HG03342 (cell line): Measurements from ENCODE around the gene TMA7.
"Not testable (repeated sequence)": the region's sequence is repeated elsewhere in the genome, so short reads cannot be mapped to it uniquely, and the experiment has no call there.

Experiments used
- ATAC-seq: cut with Tn5 transposase; IDR thresholded peaks from one replicate; pipeline ENCODE4 v1.9.1; 2021; ENCODE audit warnings: mild to moderate bottlenecking, moderate library complexity; ENCODE audit not compliant: unreplicated experiment

Gene TMA7

DNA sequence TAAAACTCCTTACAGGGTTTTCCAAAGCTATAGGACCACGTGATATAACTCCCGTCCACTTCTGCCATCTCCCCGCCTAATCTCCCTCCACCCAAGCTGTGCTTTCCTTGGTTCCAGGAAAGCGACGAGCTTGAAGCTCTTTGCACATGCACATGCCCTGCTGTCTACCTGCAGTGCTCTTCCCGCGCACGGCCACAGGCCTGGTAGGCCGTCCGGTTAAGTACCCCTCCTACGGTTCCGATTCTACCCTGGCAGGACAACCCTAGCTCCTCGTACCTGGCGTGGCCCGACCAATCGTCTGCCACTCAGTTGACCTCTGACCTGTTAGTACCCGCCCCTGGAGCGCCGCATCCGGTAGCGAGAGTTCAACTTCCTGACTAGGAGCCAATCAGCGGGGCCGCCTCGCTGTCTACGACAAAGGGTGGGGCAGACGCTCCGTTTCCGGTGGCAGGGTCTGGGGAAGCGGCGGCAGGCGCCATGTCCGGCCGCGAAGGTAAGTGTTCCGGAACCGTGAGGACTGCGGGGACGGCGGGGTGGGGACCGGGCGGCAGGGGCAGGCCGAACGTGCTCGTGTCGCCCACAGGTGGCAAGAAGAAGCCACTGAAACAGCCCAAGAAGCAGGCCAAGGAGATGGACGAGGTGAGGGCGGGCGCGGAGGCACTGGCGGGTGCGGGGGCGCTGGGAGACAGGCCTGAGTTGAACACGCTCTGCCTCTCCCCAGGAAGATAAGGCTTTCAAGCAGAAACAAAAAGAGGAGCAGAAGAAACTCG, at the start of gene TMA7, which contains the start of gene CCDC51:
TMA7 (plus strand) TSS at position 438 of the 770 bp plus-strand sequence; CDS start at position 478, 40 bp downstream.
CCDC51 (minus strand) TSS at position 300 of the 770 bp plus-strand sequence. CDS start 4,991 bp downstream, outside the sequence.
- peak; percentile 96 for ATAC-seq

DNA sequence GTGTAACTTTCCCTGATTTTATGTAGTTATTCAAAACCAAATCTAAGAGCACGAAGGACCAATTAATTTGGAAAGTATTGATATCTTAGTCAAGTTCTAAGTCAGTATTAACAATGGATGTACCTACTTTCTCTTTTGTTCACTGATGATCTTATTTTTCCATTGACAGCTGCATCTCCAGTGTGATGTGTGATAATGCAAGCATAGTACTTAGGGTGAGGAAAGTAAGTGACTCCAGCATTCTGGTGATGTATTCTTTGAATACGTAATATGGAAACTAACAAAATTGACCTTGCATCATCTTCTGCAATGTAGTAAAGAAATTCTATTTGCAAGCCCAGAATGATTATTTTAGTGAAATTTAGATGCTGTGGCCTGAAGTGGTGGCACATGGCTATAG, 45.7 kb upstream of the TMA7 start:
- ATAC-seq: no peak

- no peak for ATAC-seq
Measured at GRCh38 chr3:48395714-48396113, 44.3 kb upstream of the TMA7 start.

DNA sequence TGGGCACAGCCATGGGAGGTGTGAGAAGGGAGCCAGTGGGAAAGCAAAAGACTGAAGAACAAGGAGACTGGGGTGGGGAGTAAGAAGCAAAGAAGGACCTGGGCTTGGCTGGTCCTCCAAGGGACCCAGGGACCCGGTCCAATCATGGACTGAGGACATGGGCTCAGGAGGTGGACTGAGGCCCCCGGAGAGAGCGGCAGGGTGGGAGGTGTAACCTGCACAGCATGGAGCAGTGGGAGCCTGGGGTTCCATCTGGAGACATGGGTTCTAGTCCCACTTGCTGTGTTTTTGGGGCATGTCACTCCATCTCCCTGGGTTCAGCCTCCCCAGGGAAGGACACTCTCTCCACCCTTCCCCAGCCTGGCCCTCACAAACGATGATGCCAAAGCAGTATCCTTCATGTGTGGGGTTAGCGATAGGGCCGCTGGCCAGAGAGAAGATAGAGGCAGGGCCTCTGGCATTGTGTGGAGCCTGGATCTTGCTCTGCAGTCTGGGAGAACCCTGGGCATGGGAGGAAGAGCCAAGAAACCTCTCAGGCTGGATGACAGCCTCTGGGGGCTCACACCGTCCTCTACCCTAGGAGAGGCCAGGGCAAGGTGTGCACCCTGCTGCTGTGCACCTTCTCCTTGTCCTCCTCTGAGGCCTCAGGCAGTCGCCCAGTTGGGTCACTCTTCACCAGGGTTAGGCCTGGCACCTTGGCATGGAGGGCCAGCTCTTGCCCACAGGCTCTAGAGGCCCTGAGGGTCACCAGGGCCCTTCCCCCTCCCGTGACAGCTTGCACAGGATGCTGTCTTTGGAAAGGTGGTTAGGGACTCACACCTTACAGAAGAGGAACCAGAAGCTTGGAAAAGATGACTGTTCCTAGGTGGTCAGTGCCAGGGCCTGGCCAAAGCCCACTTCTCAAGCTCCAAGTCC, 42.0 kb upstream of the TMA7 start:
- ATAC-seq: no peak

DNA sequence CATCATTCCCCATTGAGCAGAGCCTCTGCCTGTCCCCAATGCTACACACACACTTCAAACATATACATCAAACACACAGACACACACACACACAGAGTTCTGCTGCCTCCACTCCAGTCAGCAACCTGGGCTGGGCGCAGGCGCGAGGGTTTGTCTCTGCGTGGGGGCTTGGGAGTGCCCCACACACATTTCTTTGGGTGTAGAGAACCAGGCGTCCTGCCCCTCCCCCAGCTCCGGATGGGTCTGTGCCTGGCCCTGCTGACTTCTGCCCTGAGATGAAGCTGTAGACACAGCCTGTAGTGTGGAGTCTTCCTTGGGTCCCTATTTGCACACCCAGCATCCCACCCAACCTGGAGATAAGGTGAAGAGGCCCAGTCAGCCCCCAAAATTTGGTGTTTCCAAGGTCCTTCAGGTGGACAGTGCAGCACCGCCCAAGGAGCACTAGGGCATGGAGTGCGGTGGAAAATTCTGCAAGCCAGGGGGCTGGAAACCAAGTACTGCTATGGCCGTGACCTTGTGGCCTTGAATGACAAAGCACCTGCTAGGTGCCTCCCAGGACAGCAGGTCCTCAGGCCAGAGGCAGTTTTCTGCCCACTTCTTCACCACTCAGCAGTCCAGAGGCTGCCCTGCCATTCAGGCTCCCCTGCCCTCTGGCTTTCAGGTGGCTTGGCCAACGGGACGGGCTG, 41.2 kb upstream of the TMA7 start:
- ATAC-seq: no peak

GRCh38 chr3:48399387-48400172, 40.5 kb upstream of the TMA7 start:
- ATAC-seq: no peak

- ATAC-seq: no peak
Measured at GRCh38 chr3:48400824-48401433, 39.1 kb upstream of the TMA7 start.

GRCh38 chr3:48401434-48401901, 38.6 kb upstream of the TMA7 start:
- ATAC-seq: not testable (repeated sequence)

GRCh38 chr3:48402281-48402732, 37.8 kb upstream of the TMA7 start:
- ATAC-seq: no peak

- no peak for ATAC-seq
Measured at GRCh38 chr3:48402907-48403306, 37.1 kb upstream of the TMA7 start.

DNA sequence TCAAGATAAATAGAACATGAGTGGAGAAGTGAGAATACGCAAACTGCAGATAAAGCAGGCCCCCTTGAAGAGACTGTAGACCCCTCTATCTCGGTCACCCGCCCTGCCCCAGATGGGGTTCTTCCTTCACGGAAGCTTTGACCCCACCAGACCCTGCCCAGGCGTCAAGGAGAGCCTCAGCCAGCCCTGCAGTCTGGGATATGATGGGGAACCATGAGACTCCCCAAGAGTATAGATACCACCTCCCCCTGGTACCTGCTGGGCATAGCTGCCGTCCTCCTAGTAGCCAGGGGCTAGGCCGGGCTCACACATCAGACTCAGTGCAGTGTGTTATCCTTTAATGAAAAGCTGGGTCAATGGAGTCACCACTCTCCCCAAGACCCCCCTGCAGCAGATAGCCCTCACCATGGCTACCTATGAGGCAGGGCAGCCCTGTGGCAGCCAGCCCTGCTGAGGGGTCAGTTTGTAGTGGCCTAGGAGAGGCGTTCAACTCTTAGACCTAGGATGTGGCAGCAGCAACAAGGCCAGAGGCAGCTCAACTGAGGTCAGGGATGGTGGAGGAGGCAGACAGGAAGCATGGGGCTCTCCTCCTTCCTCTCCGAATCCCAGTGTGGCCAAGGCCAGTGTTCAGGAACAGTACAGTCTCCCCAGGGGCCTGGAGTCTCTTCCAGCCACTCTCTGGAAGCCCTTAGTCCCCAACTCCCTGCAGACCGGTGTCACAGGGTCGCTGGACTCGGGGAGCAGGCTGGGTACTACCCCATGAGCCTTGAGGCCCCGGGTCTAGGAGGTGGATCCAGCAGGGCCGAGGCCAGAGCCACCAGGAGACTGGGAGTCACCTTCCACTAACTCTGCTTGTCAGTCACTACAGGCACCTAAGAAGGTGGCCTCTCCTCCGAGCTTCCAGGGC, 36.3 kb upstream of the TMA7 start:
- ATAC-seq: no peak

DNA sequence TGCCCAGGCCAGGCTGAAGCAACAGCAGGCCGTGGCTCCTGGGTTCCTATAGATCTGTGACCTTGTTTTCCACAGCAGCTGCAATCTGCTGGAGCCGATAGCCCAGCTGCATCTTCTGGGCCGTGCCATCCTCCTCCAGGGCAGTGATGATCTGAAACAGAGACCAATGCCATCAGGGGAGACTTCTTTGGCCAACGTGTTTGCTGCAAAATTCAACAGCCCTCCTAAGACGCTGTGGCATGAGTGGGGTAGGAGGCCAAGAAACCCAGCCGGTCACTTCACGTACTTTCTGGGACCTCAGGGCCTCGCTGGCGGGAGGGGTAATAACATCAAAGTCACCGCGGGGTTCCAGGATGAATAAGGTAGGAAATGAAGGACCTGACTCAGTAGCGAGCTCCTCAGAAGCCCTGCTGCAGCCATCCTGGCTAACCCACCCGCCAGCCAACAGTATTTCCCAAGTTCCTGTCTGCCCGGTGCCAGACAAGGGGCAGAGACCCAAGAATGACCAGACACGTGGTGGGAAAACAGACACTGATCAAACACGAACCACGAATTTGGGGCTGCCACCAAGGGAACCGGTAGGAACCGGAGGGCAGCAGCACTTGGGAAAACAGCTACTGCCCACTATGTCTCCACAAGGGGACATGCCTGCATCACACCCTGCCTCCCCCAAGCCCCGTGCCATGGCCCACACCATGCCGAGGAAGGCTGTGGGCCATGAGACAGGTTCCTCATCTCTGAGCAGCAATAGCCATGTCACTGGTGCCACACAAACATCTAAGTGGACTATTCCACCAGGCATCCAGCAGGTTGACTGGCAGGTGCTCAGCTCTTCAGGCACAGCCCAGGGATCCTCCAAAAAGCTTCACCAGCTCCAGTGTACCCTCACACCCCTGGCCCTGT, 35.4 kb upstream of the TMA7 start:
- ATAC-seq: no peak

DNA sequence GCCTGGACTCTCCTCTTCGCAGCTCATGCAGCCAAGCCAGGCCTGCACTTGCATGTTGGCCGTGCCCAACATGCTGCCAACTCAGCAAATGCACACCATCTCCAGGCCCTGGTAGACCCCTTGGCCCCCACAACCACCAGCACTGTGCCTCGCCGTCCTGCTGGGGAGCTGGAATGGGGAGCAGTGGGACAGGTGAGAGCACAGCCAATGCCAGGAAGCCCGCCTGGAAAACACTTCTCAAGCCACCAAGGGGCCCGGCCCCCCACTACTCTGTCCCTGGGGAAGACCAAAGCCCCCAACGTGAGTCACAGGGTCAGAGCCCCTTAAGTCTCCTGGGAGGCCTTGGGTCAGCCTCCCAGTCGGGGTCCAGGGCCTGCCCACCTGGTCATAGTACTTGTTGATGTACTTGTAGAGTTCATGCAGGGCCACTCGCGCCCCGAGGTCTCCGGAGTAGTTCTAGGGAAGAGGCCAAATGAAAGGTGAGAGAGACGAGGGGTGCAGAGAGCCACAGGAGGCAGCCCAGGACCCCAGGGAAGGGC, 34.6 kb upstream of the TMA7 start:
- ATAC-seq: no peak

DNA sequence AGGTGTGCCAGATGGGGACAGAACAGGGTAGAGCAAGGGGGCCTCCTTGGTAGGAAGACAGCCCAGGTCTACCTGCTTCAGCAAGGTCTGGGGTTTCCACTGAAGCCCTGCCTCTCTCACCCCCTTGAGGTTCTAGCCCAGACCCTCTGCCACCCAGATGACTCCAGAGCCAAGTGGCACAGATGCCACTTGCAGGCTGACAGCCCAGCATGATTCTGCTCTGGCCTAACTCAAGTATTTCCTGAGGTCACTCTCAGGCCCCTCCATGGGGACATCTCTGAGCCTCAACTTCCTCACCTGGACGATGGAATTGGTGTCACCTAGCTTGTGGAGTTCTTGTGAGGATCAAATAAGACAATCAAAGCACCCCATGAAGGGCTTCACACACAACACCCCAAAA, 34.1 kb upstream of the TMA7 start:
- ATAC-seq: no peak

GRCh38 chr3:48406443-48407431, 33.3 kb upstream of the TMA7 start:
- ATAC-seq: no peak

DNA sequence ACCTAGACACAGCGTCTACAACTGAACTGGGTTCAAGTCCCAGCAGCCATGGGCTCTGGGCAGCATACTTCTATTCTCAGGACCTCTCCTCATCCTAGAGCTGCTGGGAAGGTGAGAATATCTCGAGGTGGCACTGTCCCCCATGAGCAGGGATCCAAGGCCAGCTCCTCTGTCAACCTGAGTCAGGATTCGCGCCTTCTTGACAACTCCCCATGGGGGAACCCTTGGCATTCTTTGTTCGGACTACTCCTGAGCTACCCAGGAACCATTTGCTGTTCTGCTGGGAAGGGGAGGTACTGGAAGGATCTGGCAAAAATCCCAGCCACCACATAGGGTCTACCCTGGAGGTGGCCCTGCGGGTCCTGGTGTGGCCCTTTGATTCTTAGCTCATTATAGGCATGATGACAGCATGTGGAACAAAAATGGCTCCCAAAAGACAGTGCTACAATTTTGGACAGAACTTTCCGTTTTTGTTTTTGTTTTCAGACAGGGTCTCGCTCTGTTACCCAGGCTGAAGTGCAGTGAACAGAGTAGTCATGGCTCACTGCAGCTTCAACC, 32.4 kb upstream of the TMA7 start:
- no peak for ATAC-seq
